Caco-2 (cell line): Measurements from ENCODE around the gene PGM2. TPM values are rescaled to one million over a fixed set of nuclear protein-coding genes. Genes with fewer than 3 reads are reported as not detected.

Experiments used
- BruUV-seq: library from RNA; stranded (reverse); fragments of 400-500 nt; replicated peaks from 2 replicates; lab custom pipeline; 2021; lab: Mats Ljungman, UMichigan
- CTCF ChIA-PET: fragments of 300-600 bp; sonication (Branson Sonifier 250); formaldehyde crosslinking; loops from one replicate; lab custom pipeline; 2022; ENCODE audit warnings: antibody characterized with exemption; lab: Charles Lee
- POLR2A ChIA-PET: fragments of 300-600 bp; sonication (Branson Sonifier 250); formaldehyde crosslinking; loops from one replicate; lab custom pipeline; 2022; ENCODE audit warnings: antibody characterized with exemption; lab: Charles Lee
- DNase-seq, 2 experiments: peaks; one replicate each; pipeline versions ENCODE4 v3.0.0 to v3.0.0-alpha.2; 2020 to 2022
- H3K27me3 ChIP-seq: replicated peaks from 2 replicates; pipeline ENCODE4 v1.6.0; 2011; ENCODE audit warnings: low read length; ENCODE audit not compliant: control insufficient read depth, insufficient read depth
- H3K36me3 ChIP-seq: 2 replicates; pipeline ENCODE4 v1.5.1; 2011; ENCODE audit warnings: low read length; ENCODE audit not compliant: control insufficient read depth, insufficient read depth
- H3K4me1 ChIP-seq: fragments of 250-450 bp; sonication (Bioruptor Pico); 2 replicates; pipeline ENCODE4 v1.5.1; 2020; ENCODE audit warnings: mild to moderate bottlenecking
- H3K4me3 ChIP-seq: 2 replicates; pipeline ENCODE4 v1.5.1; 2011; ENCODE audit warnings: low read depth, mild to moderate bottlenecking, control low read depth, low read length
- H3K9me3 ChIP-seq: fragments of 250-450 bp; sonication (Bioruptor Pico); 2 replicates; pipeline ENCODE4 v1.5.1; 2020; ENCODE audit warnings: mild to moderate bottlenecking, moderate library complexity
- H3K27ac Mint-ChIP-seq: one replicate; pipeline ENCODE4 v1.8.0; 2022; ENCODE audit warnings: mixed read lengths; ENCODE audit not compliant: unreplicated experiment
- H3K27me3 Mint-ChIP-seq: one replicate; pipeline ENCODE4 v1.8.0; 2022; ENCODE audit warnings: mixed read lengths; ENCODE audit not compliant: insufficient read depth, unreplicated experiment
- H3K36me3 Mint-ChIP-seq: one replicate; pipeline ENCODE4 v1.8.0; 2022; ENCODE audit warnings: mild to moderate bottlenecking, mixed read lengths; ENCODE audit not compliant: insufficient read depth, unreplicated experiment
- H3K4me1 Mint-ChIP-seq: one replicate; pipeline ENCODE4 v1.8.0; 2022; ENCODE audit warnings: low read depth, mixed read lengths; ENCODE audit not compliant: unreplicated experiment
- H3K4me3 Mint-ChIP-seq: one replicate; pipeline ENCODE4 v1.8.0; 2022; ENCODE audit warnings: mild to moderate bottlenecking, moderate library complexity, mixed read lengths; ENCODE audit not compliant: unreplicated experiment
- H3K9me3 Mint-ChIP-seq: one replicate; pipeline ENCODE4 v1.8.0; 2022; ENCODE audit warnings: mixed read lengths; ENCODE audit not compliant: unreplicated experiment
- intact Hi-C: fragments of 100-400 bp; cut with micrococcal nuclease; formaldehyde crosslinking; loops from one replicate; pipeline ENCODE4 v1.10.0; 2022; ENCODE audit not compliant: unreplicated experiment
- total RNA-seq: library from RNA; stranded (reverse); gene quantifications from 2 replicates; pipeline ENCODE4 v1.2.3, GENCODE V29; 2022
- TF ChIP-seq, protein P1 (sequence below), 2 experiments: fragments of 200-600 bp in 1 of 2; IDR thresholded peaks; 1 replicate in 1 of 2; 2 replicates in 1 of 2; pipeline versions ENCODE4 v1.5.1 to v1.8.0; 2011 to 2022; ENCODE audit warnings: antibody characterized with exemption in 1 of 2, control low read depth in 1 of 2, inconsistent platforms in 1 of 2, low read depth in 1 of 2, low read length in 1 of 2, mild to moderate bottlenecking in 1 of 2, moderate library complexity in 1 of 2; ENCODE audit not compliant: insufficient read depth in 1 of 2, severe bottlenecking in 1 of 2, unreplicated experiment in 1 of 2

Gene PGM2
- total RNA-seq, 1 experiment from 2014 or later: 33.4 TPM

DNA sequence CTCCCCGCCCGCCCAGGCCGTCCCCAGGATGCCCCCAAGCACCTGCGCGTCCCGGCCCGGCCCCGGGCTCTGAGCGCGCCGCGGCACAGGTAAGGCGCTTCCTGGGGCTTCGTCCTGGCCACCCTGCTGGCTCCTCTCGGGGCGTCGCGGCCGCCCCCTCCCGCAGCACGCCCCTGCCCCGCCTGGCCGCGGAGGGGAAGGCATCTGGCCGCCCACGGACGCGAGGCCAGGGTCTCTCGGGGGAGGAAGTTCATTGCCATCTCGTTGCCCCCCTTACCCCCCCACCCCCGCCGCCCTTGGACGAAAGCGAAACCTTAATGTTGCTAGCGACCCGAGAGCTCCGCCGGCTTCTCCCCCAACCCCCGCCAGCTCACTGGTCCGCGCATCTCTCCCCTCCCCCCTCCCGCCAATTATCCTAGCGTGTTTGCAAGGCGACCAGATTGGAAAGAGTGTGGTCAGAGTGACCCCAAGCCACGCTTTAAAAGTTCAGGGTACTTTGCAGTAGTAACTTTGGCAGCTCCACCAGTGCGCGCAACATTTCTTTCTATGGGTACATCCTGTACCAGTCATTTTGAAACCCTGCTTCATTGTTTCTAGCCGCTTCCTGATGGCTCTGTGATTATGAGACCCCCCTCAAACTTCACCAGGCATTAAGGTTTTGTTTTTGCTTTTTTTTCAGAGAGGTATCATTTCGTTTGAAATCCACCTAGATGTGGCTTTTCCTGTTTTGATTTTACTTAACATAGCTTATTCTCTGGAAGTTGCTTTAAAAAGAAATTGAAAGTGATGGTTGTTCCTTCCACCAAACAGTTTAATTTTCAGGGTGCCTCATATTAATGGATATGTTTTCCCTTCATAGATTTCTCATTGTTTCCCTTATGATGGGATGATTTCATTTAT lies 65.0 kb downstream of the PGM2 start:
- Mint-ChIP-seq H3K4me3 (peak overlapping the region; percentile 52), H3K4me1 (no peaks in the 10 kb centered on the region), H3K27me3 (peaks cover 16% of the 10 kb centered on the region), H3K9me3 (no peaks in the 10 kb centered on the region), H3K36me3 (no peaks in the 10 kb centered on the region), H3K27ac (no peak overlapping the region)
- Histone ChIP-seq H3K27me3 (no peaks in the 10 kb centered on the region; the same call in 1 of the 2 replicates), H3K36me3 (no peaks in the 10 kb centered on the region), H3K4me1 (no peaks in the 10 kb centered on the region), H3K9me3 (no peaks in the 10 kb centered on the region), H3K4me3 (peak overlapping the region; percentile 55)
- BruUV-seq: no TSS peak
- intact Hi-C loops: loop anchor here (5.0 kb wide), 1 partner anchor 146 kb away; no protein-coding TSS in a partner anchor
- DNase-seq: peak in 1 of 2 experiments; percentile 47
- CTCF ChIA-PET: interaction anchor here (0.6 kb wide), 3 partner anchors 9 to 457 kb away, joined by 3 read pairs; no protein-coding TSS in a partner anchor
- POLR2A ChIA-PET: interaction anchor here (0.6 kb wide), 1 partner anchor 11 kb away, joined by 3 read pairs; no protein-coding TSS in a partner anchor
- TF ChIP-seq, protein P1, sequence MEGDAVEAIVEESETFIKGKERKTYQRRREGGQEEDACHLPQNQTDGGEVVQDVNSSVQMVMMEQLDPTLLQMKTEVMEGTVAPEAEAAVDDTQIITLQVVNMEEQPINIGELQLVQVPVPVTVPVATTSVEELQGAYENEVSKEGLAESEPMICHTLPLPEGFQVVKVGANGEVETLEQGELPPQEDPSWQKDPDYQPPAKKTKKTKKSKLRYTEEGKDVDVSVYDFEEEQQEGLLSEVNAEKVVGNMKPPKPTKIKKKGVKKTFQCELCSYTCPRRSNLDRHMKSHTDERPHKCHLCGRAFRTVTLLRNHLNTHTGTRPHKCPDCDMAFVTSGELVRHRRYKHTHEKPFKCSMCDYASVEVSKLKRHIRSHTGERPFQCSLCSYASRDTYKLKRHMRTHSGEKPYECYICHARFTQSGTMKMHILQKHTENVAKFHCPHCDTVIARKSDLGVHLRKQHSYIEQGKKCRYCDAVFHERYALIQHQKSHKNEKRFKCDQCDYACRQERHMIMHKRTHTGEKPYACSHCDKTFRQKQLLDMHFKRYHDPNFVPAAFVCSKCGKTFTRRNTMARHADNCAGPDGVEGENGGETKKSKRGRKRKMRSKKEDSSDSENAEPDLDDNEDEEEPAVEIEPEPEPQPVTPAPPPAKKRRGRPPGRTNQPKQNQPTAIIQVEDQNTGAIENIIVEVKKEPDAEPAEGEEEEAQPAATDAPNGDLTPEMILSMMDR (IDR thresholded peaks at IDR 0.05; ENCODE audit: insufficient read depth in 1 of 2, low read depth in 1 of 2, low read length in 1 of 2, severe bottlenecking in 1 of 2, unreplicated experiment in 1 of 2): no peak

DNA sequence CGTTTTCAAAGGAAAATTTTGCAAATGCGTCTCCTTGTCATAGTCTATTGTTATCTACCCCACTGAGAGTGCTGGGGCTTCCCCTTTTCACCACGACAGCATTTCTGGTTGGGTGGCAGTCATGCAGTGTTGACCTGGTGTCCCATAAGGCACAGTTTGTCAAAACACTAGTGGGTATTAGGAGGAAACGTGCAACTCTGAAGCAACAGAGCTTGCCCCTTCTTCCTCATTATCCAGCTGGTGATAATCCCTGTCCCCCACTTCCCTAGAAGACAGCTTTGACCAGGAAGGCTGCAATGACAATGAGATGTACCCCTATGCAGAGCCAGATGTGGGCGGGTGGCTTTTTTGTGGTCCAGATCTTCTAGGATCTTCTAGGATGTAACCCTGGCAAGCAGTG lies 66.2 kb downstream of the PGM2 start:
- Mint-ChIP-seq H3K27me3 (peaks cover 20% of the 10 kb centered on the region), H3K4me3 (no peak overlapping the region), H3K27ac (no peak overlapping the region), H3K4me1 (no peaks in the 10 kb centered on the region), H3K36me3 (no peaks in the 10 kb centered on the region), H3K9me3 (no peaks in the 10 kb centered on the region)
- ChIA-PET CTCF (no interaction called here), POLR2A (no interaction called here)
- intact Hi-C loops: loop anchor here (5.0 kb wide), 1 partner anchor 145 kb away; no protein-coding TSS in a partner anchor
- no peaks in the 10 kb centered on the region; the same call in 1 of the 2 replicates for H3K27me3 ChIP-seq
- H3K4me3 ChIP-seq: no peak overlapping the region
- no peaks in the 10 kb centered on the region for H3K9me3 ChIP-seq
- TF ChIP-seq, protein P1 (IDR thresholded peaks at IDR 0.05; ENCODE audit: insufficient read depth in 1 of 2, low read depth in 1 of 2, low read length in 1 of 2, severe bottlenecking in 1 of 2, unreplicated experiment in 1 of 2): no peak
- H3K4me1 ChIP-seq: no peaks in the 10 kb centered on the region
- BruUV-seq: no TSS peak
- no peak for DNase-seq
- no peaks in the 10 kb centered on the region for H3K36me3 ChIP-seq

DNA sequence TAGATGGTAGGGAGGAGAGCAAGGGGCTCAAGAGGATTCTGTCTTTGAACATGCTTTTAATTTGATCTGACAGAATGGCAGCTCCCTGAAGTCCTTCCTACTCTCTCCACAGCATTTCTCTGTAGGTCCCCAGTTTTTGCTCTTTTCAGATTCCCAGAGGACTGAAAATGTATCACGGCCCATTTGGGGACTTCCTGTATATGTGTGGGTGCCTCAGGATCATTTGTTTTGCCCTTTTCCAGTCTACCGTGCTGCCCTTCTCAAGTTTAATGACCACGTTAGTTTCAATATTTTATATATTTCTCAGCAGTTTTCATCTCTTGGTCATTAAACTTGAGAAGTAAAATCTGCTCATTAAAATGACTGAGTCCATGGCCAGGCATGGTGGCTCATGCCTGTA lies 66.7 kb downstream of the PGM2 start:
- no peaks in the 10 kb centered on the region for H3K36me3 Mint-ChIP-seq
- H3K4me1 Mint-ChIP-seq: no peaks in the 10 kb centered on the region
- no peak overlapping the region for H3K27ac Mint-ChIP-seq
- ChIA-PET POLR2A (no interaction called here), CTCF (no interaction called here)
- Histone ChIP-seq H3K27me3 (no peaks in the 10 kb centered on the region; the same call in 1 of the 2 replicates), H3K4me1 (no peaks in the 10 kb centered on the region), H3K36me3 (no peaks in the 10 kb centered on the region), H3K9me3 (no peaks in the 10 kb centered on the region), H3K4me3 (no peak overlapping the region)
- TF ChIP-seq, protein P1 (IDR thresholded peaks at IDR 0.05; ENCODE audit: insufficient read depth in 1 of 2, low read depth in 1 of 2, low read length in 1 of 2, severe bottlenecking in 1 of 2, unreplicated experiment in 1 of 2): no peak
- DNase-seq: no peak
- intact Hi-C loops: loop anchor here (5.0 kb wide), 1 partner anchor 144 kb away; no protein-coding TSS in a partner anchor
- H3K4me3 Mint-ChIP-seq: no peak overlapping the region
- no TSS peak for BruUV-seq
- H3K9me3 Mint-ChIP-seq: no peaks in the 10 kb centered on the region
- peaks cover 21% of the 10 kb centered on the region for H3K27me3 Mint-ChIP-seq
